OCI-LY7 (cell line): ENCODE results near the gene DHRS12. TPM values are rescaled to one million over a fixed set of nuclear protein-coding genes. Genes with fewer than 3 reads are reported as not detected.

Experiments used
- BruUV-seq: library from RNA; stranded (reverse); fragments of 400-500 nt; replicated peaks from 2 replicates; lab custom pipeline; 2021; lab: Mats Ljungman, UMichigan
- CTCF ChIA-PET: fragments of 300-600 bp; sonication (Branson Sonifier 250); formaldehyde crosslinking; loops from one replicate; lab custom pipeline; 2022; ENCODE audit warnings: antibody characterized with exemption; ENCODE audit not compliant: unreplicated experiment; lab: Charles Lee
- POLR2A ChIA-PET: fragments of 300-600 bp; sonication (Branson Sonifier 250); formaldehyde crosslinking; loops from one replicate; lab custom pipeline; 2022; ENCODE audit warnings: antibody characterized with exemption; lab: Charles Lee
- DNase-seq: peaks from one replicate; pipeline ENCODE4 v3.0.0-alpha.2; 2015; ENCODE audit warnings: low spot score
- H2AFZ ChIP-seq: fragments of 200-600 bp; sonication (generic), shearing (Covaris generic); 2 replicates; pipeline ENCODE4 v1.6.1; 2014; ENCODE audit warnings: mild to moderate bottlenecking, antibody characterized with exemption, low read length, moderate library complexity
- H3K27ac ChIP-seq: fragments of 200-600 bp; sonication (generic); 2 replicates; pipeline ENCODE4 v1.5.1; 2014; ENCODE audit warnings: mixed run types, low read depth, mild to moderate bottlenecking, moderate library complexity, low read length, inconsistent platforms; ENCODE audit not compliant: poor library complexity, severe bottlenecking
- H3K36me3 ChIP-seq: fragments of 200-600 bp; sonication (generic); 2 replicates; pipeline ENCODE4 v1.6.1; 2014; ENCODE audit warnings: mild to moderate bottlenecking, antibody characterized with exemption, low read length, moderate library complexity, mixed read lengths; ENCODE audit not compliant: insufficient read depth
- H3K4me1 ChIP-seq: fragments of 200-600 bp; sonication (generic); 2 replicates; pipeline ENCODE4 v1.5.1; 2014; ENCODE audit warnings: mild to moderate bottlenecking, low read length; ENCODE audit not compliant: insufficient read depth, poor library complexity, severe bottlenecking
- H3K4me2 ChIP-seq: fragments of 200-600 bp; sonication (generic); 2 replicates; pipeline ENCODE4 v1.6.1; 2014; ENCODE audit warnings: mild to moderate bottlenecking, low read length
- H3K4me3 ChIP-seq: fragments of 200-600 bp; sonication (generic); 2 replicates; pipeline ENCODE4 v1.5.1; 2014; ENCODE audit warnings: mild to moderate bottlenecking, low read depth, low read length; ENCODE audit not compliant: poor library complexity, severe bottlenecking
- H3K79me2 ChIP-seq: fragments of 200-600 bp; sonication (generic); 2 replicates; pipeline ENCODE4 v1.6.1; 2016; ENCODE audit warnings: low read depth, mild to moderate bottlenecking, low read length, moderate library complexity, mixed read lengths; ENCODE audit not compliant: insufficient read depth
- H3K9me2 ChIP-seq: fragments of 200-600 bp; sonication (generic); 2 replicates; pipeline ENCODE4 v1.6.1; 2016; ENCODE audit warnings: mild to moderate bottlenecking, low read length, mixed read lengths; ENCODE audit not compliant: insufficient read depth
- H3K9me3 ChIP-seq: fragments of 200-600 bp; sonication (generic); 2 replicates; pipeline ENCODE4 v1.6.1; 2014; ENCODE audit warnings: mild to moderate bottlenecking, mixed run types, low read length, mixed read lengths
- H4K20me1 ChIP-seq: fragments of 200-600 bp; sonication (generic); 2 replicates; pipeline ENCODE4 v1.6.1; 2014; ENCODE audit warnings: mild to moderate bottlenecking, antibody characterized with exemption, low read length, moderate library complexity, mixed read lengths; ENCODE audit not compliant: insufficient read depth
- EZH2phosphoT487 ChIP-seq: fragments of 200-600 bp; sonication (generic); IDR thresholded peaks from 2 replicates; pipeline ENCODE4 v1.6.1; 2018; ENCODE audit warnings: low read depth, borderline replicate concordance, mild to moderate bottlenecking, mixed run types, antibody characterized with exemption, low read length, moderate library complexity, mixed read lengths
- intact Hi-C: fragments of 100-400 bp; cut with micrococcal nuclease; formaldehyde crosslinking; loops from one replicate; pipeline ENCODE4 v1.10.0; 2022; ENCODE audit not compliant: unreplicated experiment
- total RNA-seq, 2 experiments: library from RNA; depleted of rRNA in 1 of 2; stranded (reverse); fragments of >200 nt in 1 of 2; shearing (Covaris generic) in 1 of 2; gene quantifications; 2 replicates each; pipeline ENCODE4 v1.2.3, GENCODE V29; 2014 to 2022
- TF ChIP-seq, protein P1 (sequence below): fragments of 200-600 bp; sonication (generic); conservative IDR thresholded peaks from 2 replicates; pipeline ENCODE4 v1.5.1; 2014; ENCODE audit warnings: mild to moderate bottlenecking, antibody characterized with exemption, low read length, moderate library complexity, mixed read lengths

DHRS12 gene
- total RNA-seq, 2 experiments from 2014 or later = 3.5 to 11.9 TPM

GRCh38 chr13:51828730-51829567 lies 25.0 kb upstream of the DHRS12 start:
- TF ChIP-seq, protein P1, sequence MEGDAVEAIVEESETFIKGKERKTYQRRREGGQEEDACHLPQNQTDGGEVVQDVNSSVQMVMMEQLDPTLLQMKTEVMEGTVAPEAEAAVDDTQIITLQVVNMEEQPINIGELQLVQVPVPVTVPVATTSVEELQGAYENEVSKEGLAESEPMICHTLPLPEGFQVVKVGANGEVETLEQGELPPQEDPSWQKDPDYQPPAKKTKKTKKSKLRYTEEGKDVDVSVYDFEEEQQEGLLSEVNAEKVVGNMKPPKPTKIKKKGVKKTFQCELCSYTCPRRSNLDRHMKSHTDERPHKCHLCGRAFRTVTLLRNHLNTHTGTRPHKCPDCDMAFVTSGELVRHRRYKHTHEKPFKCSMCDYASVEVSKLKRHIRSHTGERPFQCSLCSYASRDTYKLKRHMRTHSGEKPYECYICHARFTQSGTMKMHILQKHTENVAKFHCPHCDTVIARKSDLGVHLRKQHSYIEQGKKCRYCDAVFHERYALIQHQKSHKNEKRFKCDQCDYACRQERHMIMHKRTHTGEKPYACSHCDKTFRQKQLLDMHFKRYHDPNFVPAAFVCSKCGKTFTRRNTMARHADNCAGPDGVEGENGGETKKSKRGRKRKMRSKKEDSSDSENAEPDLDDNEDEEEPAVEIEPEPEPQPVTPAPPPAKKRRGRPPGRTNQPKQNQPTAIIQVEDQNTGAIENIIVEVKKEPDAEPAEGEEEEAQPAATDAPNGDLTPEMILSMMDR = peak; percentile 37; the same call in 1 of the 2 replicates
- no peak for TF ChIP-seq EZH2phosphoT487
- BruUV-seq = no TSS peak
- POLR2A ChIA-PET = interaction anchor here (0.6 to 10.6 kb wide), 6 partner anchors 9 to 376 kb away, joined by 3 to 147 read pairs (median 5); partner anchors contain the start of gene INTS6
- peak overlapping the region; percentile 43 for H3K4me3 ChIP-seq
- no peaks in the 10 kb centered on the region for H3K36me3 ChIP-seq
- no peaks in the 10 kb centered on the region for H4K20me1 ChIP-seq
- H3K4me2 ChIP-seq = peak overlapping the region; percentile 77
- no peaks in the 10 kb centered on the region for H3K9me3 ChIP-seq
- H3K9me2 ChIP-seq = no peaks in the 10 kb centered on the region
- DNase-seq = peak; percentile 77
- intact Hi-C loops = loop anchor here (10.0 kb wide), 2 partner anchors 934 to 1234 kb away; no protein-coding TSS in a partner anchor
- CTCF ChIA-PET = interaction anchor here (0.6 to 4.9 kb wide), 4 partner anchors 10 to 18 kb away, joined by 3 to 29 read pairs (median 6); no protein-coding TSS in a partner anchor
- H3K4me1 ChIP-seq = peaks cover 100% of the 10 kb centered on the region
- H3K27ac ChIP-seq = peak overlapping the region; percentile 95
- H2AFZ ChIP-seq = peak overlapping the region; percentile 61; the same call in 1 of the 2 replicates
- no peaks in the 10 kb centered on the region for H3K79me2 ChIP-seq

- DNase-seq = peak; percentile 63
- H3K9me3 ChIP-seq = no peaks in the 10 kb centered on the region
- intact Hi-C loops = loop anchor here (10.0 kb wide), 2 partner anchors 932 to 1232 kb away; no protein-coding TSS in a partner anchor
- H3K4me3 ChIP-seq = peak overlapping the region; percentile 5
- no peaks in the 10 kb centered on the region for H3K9me2 ChIP-seq
- H2AFZ ChIP-seq = peak overlapping the region; percentile 61; the same call in 1 of the 2 replicates
- H3K36me3 ChIP-seq = no peaks in the 10 kb centered on the region
- ChIA-PET CTCF (interaction anchor here (4.9 kb wide), 1 partner anchor 12 kb away, joined by 29 read pairs; no protein-coding TSS in a partner anchor), POLR2A (interaction anchor here (0.6 to 10.6 kb wide), 4 partner anchors 14 to 585 kb away, joined by 3 to 147 read pairs (median 3); no protein-coding TSS in a partner anchor)
- no peaks in the 10 kb centered on the region for H3K79me2 ChIP-seq
- no peak for TF ChIP-seq EZH2phosphoT487
- TF ChIP-seq, protein P1 = no peak
- peak overlapping the region; percentile 77 for H3K4me2 ChIP-seq
- peak overlapping the region; percentile 95 for H3K27ac ChIP-seq
- no peaks in the 10 kb centered on the region for H4K20me1 ChIP-seq
- no TSS peak for BruUV-seq
- peaks cover 100% of the 10 kb centered on the region for H3K4me1 ChIP-seq
These were observed 23.3 kb upstream of the DHRS12 start for GRCh38 chr13:51827254-51827653.
